Neural cell (in vitro differentiated cells): ENCODE results near the gene SOX5.

ENCODE experiments used
- CTCF ChIP-seq: fragments of 450-650 bp; IDR thresholded peaks from 2 replicates; pipeline ENCODE4 v1.5.1; 2014; ENCODE audit warnings: antibody characterized with exemption, mild to moderate bottlenecking, moderate library complexity; ENCODE audit not compliant: poor library complexity, severe bottlenecking
- EZH2 ChIP-seq: fragments of 200-600, 300-800 bp; shearing (Covaris generic), sonication (generic); IDR thresholded peaks from 2 replicates; pipeline ENCODE4 v1.6.1; 2014; ENCODE audit warnings: antibody characterized with exemption, low read length, borderline replicate concordance, mild to moderate bottlenecking; ENCODE audit not compliant: insufficient read depth, poor library complexity, severe bottlenecking
- TF ChIP-seq, protein P1 (sequence below): IDR thresholded peaks from 2 replicates; pipeline ENCODE4 v1.6.1; 2012; ENCODE audit warnings: borderline replicate concordance

- no peak for TF ChIP-seq CTCF
- TF ChIP-seq, protein P1, sequence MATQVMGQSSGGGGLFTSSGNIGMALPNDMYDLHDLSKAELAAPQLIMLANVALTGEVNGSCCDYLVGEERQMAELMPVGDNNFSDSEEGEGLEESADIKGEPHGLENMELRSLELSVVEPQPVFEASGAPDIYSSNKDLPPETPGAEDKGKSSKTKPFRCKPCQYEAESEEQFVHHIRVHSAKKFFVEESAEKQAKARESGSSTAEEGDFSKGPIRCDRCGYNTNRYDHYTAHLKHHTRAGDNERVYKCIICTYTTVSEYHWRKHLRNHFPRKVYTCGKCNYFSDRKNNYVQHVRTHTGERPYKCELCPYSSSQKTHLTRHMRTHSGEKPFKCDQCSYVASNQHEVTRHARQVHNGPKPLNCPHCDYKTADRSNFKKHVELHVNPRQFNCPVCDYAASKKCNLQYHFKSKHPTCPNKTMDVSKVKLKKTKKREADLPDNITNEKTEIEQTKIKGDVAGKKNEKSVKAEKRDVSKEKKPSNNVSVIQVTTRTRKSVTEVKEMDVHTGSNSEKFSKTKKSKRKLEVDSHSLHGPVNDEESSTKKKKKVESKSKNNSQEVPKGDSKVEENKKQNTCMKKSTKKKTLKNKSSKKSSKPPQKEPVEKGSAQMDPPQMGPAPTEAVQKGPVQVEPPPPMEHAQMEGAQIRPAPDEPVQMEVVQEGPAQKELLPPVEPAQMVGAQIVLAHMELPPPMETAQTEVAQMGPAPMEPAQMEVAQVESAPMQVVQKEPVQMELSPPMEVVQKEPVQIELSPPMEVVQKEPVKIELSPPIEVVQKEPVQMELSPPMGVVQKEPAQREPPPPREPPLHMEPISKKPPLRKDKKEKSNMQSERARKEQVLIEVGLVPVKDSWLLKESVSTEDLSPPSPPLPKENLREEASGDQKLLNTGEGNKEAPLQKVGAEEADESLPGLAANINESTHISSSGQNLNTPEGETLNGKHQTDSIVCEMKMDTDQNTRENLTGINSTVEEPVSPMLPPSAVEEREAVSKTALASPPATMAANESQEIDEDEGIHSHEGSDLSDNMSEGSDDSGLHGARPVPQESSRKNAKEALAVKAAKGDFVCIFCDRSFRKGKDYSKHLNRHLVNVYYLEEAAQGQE: no peak
- no peak for TF ChIP-seq EZH2
Observed at GRCh38 chr12:23587833-23588559, 361.5 kb downstream of the SOX5 start.
